DMS114 treated with DMSO at 0.1 percent for 48 hours (cell line): ENCODE measurements around the gene CTDNEP1.
"Not testable (repeated sequence)": the region's sequence is repeated elsewhere in the genome, so short reads cannot be mapped to it uniquely, and the experiment has no call there.

ENCODE experiments used
- DNase-seq: peaks from one replicate; lab custom pipeline; 2025; ENCODE audit not compliant: unreplicated experiment; lab: John Stamatoyannopoulos, UW

The CTDNEP1 gene

DNA sequence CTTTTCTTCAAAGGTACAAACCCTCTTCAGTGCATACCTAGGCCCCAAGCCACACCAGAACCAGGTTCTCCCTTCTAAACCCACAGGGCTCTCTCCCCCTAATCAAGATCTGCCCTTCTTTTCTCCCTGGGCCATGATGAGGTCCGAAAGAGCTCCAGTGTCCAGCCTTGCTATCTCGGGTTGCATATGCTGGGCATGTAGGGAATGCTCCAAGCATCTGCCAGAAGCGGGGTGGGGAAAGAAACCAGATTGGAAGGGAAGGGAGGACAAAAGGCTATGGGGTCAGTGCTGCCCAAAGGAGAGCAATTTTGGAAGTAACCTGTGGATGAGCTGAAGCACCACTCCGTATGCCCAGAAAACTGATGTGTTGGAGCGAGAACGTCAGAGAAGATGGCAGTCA is 2.3 kb downstream of the CTDNEP1 start:
- no peak for DNase-seq

DNA sequence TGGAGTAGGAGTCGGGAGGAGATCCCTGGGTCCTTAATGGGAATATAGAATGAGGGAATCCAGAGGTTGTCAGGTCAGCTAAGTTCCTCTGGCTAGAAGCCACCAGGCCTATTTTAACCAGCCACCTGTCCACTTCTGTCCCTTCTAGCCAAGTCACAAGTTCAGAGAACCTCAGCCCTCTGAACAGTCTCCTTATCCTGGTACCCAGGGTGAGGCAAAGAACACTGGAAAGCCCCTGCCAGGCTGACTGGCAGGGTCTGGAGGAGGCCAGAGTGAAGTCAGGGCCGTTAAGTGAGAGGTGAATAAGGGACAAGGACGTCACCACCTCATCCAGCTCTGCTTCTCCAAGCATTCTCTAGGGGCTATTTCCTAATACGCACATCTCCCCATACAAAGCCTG is 2.7 kb downstream of the CTDNEP1 start:
- DNase-seq = no peak

DNA sequence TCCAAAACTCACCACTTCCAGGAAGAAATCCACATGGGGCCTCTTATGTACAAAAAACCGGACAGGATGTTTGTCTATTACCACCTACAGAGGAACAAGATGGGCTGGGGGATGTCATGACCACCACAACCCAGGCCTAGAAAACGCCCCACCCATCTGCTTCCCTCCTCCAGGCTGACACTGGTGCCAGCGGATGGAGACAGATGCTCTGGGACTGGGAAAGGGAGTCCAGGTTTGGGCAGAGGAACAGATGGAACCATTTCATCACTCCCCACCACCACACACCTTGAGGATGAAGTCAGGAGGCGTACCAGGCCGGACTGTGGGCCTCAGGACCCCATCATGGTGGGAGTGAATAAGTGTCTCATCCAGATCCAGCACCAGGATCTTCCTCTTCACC is 4.8 kb downstream of the CTDNEP1 start:
- DNase-seq = no peak

DNA sequence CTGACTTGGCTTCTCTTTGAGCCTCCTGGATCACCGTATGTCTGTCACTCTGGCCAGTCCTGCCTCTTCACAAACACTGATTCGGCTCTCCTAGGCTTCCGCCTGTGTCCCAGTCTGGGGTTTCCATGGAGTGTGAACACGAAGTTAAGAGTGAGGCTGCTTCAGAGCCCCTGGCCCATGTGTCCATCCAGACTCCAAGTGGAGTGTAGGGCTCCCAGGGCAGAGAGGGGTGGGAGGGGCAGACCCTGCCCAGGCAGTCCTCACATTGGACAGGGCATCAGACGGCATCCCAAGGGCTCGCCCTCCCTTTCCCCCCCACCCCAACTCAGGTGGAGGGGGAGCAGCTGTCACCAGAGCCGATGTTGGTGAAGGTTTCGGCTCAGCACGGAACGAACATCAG is 7.7 kb downstream of the CTDNEP1 start:
- DNase-seq = not testable (repeated sequence)

DNA sequence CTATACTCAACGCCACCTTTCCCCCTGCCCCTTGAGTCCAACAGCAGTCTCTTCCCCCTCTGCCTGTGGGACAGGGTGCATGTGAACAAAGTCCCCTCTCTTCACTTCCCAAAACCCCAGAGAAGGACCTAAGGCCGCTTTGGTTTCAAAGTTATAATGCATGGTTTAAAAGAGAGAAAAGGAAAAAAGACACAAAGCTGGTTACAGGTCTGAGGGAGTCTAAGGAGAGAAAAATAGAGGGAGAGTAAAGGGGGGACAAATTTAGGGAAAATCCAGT is 8.1 kb downstream of the CTDNEP1 start:
- no peak for DNase-seq

DNA sequence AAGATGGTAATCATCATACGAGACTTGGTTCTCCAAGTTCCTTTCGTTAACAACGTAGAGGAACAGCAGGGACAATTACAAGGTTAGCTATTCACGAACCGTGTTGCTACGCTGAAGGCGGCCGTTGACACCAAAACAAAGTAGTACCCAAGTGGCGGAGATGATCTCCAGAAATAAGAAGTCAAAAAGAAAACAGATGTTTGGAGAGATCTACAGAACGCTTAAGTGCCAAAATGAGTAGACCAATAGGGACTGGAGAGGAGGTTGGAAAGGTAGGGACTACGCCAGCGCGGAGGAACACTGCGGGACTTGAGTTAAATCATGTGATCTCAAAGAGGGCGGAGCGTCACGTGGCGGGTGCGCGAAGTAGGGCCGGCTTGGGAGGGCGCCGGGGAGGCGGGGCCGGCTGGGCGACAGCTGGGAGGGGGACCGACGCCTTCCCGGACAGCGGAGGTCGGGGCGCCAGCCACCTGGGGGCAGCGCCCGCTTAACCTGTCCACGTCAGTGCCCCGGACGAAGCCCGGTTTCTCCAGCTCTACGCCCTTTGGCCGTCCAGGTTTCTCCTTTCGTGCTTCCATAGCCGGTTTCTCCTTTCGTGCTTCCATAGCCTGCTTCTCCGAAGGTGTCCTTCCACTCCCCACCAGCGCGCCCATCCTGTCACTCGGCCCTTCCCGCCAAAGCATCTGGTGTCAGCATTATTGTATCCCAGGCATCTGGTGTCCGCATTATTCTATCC is 8.6 kb downstream of the CTDNEP1 start:
- peak; percentile 85 for DNase-seq

DNA sequence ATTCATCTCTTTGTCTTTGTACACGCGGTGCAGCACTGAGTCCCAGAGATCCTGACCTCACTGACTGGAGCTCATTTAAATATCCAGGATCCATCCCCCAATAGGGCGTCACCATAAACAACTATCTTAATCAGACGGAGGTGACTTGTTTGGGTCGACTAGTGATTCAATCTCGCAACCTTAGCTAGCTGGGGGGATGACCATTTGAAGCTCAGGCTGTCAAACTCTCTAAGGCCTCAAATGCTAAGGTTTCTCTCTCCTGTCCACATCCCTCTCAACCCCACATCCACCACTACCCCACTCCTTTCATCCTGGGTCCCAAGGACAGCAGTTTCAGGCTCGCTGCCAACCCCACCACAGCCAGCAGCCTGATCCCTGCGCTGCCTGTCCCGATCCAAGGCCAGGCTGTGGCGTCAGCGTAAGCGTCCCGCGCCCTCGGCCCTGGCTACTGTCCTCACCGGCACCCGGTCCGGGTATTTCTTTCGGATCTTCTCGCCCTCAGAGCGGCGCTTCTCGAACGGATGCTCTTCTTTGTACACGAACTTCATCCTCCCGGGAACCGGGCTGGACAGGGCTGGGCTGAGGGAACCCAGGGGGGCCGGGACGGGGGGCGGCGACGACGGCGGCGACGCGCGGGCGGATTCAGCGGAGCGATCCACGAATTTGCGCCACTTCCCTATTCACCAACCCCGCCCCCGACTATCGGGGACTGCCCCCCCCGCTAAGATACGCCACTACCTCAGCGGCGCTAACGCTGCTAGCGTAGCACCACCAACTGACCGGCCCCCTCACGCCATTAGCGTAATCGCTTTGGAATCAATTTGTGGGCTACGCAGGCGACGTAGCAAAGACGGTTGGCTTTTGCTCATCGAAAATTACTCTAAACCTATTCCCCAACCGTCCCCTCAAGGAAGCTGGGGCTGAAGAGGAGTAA is 9.5 kb downstream of the CTDNEP1 start, which contains the start of gene GABARAP:
Gene GABARAP (minus strand): TSS at position 667 of the 934 bp plus-strand sequence. CDS start 119 bp downstream, at position 548.
- peak; percentile 76 for DNase-seq

DNA sequence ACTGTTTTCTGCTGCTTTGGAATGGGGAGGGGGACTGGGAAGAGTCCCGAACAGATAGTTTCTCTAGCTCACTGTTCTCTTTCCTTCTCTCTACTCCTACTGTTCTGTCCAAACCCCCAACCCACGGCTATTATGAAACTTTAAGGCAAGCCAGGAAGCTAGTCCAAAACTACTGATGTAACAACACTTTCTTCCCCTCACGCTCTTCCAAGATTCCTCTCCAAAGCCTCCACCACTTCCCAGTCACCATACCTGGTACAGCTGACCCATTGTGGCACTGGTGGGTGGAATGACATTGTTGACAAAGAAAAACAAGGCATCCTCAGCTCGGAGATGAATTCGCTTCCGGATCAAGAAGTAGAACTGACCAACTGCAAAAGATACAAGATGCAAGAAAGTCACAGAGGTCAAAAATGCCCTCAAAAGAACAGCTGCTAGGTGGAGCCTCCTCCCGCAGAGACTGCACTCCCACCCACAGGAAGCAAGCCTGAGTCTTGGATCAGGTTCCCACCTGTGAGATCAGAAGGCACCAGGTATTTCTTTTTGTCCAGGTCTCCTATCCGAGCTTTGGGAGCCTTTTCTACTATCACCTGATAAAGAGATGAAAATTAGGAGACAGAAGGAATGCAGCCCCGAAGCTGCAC is 10.3 kb downstream of the CTDNEP1 start:
- no peak for DNase-seq

DNA sequence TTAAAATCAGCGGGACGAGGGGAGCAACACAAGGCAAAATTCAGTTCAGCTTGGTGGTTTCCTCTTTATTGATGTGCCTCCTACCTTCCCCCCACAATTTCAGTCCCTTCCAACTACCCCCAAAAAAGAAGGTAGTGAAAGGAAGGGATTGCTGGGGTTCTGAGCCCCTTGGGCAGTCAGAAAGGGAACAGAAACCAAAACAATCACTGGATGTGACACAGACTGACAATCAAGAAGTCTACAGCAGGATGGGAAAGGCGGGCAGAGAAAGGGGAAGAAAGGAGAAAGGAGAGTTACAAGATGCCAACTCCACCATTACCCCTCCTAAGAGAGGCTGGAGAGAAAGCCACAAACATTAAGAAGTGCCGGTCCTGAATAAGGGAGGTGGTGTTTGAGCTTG is 11.2 kb downstream of the CTDNEP1 start:
- DNase-seq = no peak

DNA sequence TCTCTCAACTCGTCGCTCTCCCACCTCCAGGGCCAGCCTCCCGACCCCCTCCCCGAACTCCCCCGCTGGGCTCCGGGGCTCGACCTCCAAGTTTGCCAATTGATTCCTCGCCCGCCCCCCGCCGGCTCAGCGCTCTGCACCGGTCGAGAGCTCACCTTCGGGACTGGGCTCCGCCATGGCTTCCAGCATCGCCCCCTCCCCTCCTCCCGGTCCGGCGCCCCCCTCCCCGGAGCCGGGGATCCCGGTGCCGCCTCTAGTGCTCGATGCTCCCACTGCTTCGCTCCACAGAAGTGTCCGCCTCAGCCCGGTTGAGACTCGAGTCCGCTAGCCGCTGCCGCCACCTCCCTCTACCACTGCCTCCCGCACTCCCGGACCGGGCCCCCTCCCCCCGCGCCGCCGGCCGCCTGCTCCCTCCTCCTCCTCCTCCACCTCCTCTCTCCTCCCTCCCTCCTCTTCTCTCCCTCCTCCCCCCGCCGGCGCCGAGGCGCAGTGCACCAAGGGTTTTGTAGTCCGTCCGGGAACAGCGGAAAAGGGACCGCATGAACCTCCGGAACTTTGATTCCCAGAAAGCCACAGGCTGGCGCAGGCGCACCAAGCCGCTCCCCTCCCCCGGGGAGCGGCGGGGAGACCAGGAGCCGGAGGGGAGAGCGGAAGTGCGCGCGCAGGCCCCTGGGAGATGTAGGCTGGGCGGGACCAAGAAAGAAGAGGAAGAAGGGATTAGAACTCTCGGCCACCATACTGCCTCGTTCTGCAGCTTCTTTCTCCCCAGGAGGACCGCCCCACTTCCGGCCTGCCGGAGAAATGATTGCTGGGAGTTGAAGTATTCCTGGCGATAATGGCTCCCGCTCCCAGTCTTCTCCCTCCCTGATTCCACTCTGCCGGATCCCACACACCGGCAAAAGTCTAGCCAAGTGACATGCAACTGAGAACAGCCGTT is 12.2 kb downstream of the CTDNEP1 start, which contains the start of gene PHF23:
Gene PHF23 (minus strand): TSS at position 367 of the 937 bp plus-strand sequence. CDS start 178 bp downstream, at position 189.
- DNase-seq = peak; percentile 98

DNA sequence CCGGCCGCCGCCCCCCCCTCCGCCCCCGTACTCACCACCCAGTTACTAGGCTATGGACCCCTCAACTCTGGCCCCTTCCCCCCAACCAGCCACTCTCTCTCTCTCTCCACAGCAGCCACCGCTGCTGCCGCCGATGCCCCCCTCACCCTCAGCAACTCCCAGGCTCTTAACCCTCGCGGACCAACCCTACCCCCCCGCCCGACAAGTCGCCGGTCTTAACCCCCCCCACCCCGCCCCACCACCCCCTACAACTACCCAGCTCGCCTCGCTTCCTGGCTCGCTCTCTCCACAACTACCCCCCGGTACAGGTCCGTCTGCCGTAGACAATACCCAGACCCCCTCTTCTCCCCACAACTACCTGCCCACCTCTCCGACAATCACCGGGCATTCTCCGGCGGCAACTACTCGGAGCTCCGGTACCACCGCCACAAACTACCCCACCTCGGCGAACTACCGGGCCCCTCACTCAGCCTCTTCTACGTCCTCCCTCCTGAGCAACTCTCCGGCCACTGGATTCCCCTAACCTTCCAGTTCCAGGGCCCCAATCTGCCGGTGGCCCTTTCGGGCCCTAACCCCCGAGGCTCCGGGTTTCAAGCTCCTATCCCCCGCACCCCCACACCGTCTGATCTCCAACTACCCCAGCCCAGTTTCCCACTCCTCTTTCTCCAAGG is 13.0 kb downstream of the CTDNEP1 start:
- DNase-seq = no peak

DNA sequence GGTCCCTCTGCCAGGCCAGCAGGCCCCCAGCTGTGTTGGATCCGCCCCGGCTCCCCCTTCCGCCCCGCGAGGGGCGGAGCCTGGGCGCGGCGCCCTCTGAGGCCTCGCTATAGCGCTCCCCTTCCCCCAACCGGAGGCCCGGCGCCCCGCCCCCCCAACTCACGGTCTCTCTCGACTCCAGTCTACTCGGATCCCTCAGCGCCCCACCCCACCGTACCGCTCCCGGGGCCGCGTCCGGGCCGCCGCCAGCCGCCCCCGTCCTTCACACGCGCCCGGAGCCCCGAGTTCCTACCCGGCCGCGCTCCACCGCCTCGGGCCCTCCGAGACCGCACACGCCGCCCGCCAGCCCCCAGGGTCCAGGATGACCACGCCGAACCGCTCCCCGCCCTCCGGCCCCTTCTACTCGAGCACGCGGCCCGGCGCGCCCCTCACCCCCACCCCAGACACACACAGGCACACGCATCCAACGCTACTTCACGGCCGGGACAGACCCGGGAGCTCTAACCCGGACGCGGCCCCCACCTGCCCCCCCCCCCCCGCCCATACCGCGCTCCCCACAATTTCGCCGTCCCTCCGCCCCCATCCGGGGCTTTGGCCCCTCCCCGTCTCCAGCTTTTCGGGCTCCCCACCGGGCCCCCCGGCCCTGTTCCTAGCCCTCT is 13.6 kb downstream of the CTDNEP1 start:
- no peak for DNase-seq

DNA sequence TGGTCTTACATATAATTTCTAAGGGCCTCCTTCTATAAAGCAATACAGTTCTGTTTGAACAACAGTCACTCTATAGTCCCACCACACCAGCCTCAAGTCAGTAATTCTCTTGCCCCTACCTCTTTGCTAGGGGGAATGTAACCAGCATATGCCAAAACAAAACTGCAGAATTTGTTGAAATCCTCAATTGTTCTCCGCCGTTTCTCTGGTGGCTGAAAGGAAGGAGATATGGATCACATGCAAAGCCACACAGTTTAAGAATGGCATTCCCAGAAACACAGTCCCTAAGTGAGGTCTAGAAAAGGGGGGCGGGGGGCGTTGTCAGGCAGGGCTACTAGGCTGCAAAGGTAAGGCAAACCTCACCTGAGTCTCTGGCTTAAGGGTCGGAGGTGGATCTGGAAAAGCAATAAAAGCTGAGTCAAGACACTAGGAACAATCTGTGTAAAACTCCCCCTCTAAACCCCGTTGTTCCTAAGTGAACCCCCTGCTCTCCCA is 14.2 kb downstream of the CTDNEP1 start:
- DNase-seq = no peak

DNA sequence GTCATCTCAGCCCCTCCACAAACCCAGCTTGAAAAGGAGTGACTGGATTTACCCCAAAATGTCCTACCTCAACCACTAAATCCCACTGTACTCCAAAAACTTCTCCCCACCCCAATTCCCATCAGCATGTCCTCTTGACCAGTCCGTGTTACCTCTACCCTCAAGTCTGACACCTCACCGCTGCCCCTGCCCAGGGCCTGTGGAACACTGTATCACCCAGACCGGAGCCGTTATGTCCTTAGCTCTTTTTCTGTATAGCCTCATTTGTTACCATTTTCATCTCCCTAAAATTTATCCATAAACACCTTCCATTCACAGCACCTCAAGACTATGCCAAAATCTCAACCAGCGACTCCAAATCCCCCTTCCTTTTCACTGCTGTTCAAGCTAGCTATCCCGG is 14.7 kb downstream of the CTDNEP1 start:
- DNase-seq = no peak

DNA sequence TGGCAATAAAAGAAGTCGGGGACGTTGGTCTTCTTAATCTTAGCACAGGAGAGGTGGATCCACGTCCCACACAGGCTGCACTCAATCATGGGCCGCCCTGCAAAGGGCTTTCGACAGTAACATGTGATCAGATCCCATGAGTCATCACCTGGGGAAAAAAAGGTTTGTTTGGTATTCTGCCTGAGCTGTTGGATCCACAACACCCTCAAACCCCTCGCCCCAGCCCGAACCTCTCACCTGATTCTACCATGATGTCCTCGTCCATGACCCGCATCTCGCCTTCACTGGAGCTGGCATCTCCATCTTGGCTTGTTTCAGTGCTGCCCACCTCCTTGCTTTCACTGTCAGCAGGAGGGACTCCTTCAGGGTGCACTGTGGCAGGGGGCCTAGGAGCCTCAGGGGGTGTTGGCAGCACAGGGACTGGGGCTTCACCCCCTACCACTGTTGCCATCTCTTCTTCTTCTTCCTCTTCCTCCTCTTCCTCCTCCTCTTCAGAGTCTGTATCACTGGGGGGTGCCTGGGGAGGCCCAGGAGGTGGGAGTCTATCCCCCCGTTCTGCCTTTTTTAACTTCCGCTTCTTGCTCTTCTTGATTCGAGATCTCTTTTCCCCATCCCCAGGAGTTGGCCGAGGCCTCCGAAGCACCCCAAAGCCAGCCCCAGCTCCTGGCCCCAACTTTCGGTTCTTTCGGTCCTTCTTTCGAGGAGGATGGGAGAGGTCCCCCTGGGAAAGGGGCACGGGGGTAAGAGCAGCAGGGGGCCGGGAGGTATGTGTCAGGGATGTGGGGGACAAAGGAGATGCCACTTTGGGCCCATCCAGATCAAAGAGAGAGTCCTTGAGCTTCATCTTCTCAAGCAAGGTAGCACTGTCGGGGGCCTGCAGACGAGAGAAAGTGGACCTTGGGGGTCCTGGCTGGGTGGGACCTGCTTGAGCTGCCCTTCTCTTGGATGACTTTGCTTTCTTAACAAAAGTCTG is 15.6 kb downstream of the CTDNEP1 start:
- DNase-seq = no peak

DNA sequence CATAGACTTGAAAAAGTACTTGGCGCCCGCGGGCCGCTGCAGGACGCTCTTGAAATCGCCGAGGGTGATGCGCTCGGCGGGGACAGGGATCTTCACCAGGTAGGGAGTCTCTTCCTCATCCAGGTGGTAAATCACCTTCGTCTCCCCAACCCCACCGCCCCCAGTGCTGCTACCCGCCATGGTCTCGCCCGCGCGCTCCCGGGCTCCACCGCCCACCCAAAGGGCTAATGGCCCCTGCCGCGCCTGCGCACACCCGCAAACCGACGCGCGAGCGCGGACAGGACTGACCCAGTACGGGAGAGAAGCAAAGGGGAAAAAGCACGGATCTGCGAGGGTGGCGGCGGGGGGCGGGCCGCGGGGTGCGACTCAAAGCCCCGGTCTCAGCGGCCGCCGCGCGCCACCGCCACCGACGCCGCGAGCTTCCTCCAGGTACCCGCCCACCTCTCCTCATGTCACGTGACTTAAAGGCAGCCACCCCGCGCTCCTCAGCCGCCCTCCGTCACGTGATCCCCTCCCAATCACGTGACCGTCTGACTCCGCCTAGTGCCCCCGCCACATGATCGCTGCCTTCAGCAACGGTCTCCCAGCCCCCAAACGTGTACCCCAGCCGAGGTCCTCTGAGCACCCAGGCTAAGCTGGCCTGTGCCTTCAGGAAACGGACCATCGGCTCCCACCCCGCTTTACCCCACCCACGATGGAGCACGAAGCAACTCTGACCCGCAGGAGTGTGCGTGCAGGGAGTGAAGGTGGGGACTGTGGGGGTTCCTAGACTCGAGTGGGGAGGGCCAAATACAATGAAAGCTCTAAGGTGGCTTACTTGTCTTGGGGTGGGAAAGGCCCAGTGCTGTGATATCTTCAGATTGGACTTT is 17.2 kb downstream of the CTDNEP1 start, which contains the start of gene DVL2:
Gene DVL2 (minus strand): TSS at position 435 of the 869 bp plus-strand sequence. CDS start 255 bp downstream, at position 180.
- peak; percentile 93 for DNase-seq

DNA sequence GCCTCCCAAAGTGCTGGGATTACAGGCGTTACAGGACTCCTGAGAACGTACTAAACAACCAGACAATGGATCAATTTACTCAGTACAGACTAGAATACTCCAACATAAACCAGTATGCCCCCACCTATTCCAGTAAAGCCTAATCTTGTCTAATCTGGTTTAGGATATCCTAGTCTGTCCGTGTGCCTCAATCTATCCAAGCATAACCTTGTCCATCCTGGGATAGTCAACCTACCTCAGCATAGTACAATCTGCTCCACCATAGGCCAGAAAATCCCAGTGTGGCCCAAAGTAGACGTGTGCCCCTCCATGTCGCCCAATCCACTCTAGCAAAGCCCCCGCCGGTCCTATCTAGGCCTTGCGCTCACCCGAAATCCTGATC is 17.8 kb downstream of the CTDNEP1 start:
- DNase-seq = no peak
